Keratinocyte (primary cell): ENCODE measurements around the gene STIMATE.

Experiments
- CTCF ChIP-seq, 3 experiments: IDR thresholded peaks in 1 of 3; conservative IDR thresholded peaks in 1 of 3; optimal IDR thresholded peaks in 1 of 3; 2 replicates in 2 of 3; 3 replicates in 1 of 3; pipeline versions ENCODE3 to v1.5.1; 2011; ENCODE audit warnings: low read length in 3 of 3, mild to moderate bottlenecking in 3 of 3, moderate library complexity in 2 of 3, control low read depth in 1 of 3, inconsistent platforms in 1 of 3; ENCODE audit not compliant: insufficient read depth in 2 of 3; ENCODE audit errors: extremely low read depth in 1 of 3
- EZH2 ChIP-seq: IDR thresholded peaks from one replicate; pipeline ENCODE4 v1.6.1; 2012; ENCODE audit warnings: inconsistent platforms, mild to moderate bottlenecking, low read length, moderate library complexity

GRCh38 chr3:52894756-52895155, 2.6 kb downstream of the STIMATE start:
- TF ChIP-seq CTCF (optimal IDR thresholded peaks at IDR 0.05 in 1 of 3, IDR thresholded peaks at IDR 0.05 in 1 of 3, conservative IDR thresholded peaks at IDR 0.05 in 1 of 3; ENCODE audit: extremely low read depth in 1 of 3, insufficient read depth in 2 of 3, low read length in 3 of 3) (no peak), EZH2 (no peak)
